Fibroblast of pulmonary artery (primary cell): ENCODE measurements around the gene TIMM10B.

Experiments used
- DNase-seq: peaks from one replicate; pipeline ENCODE4 v3.0.0-alpha.2; 2010; ENCODE audit warnings: low read depth
- H3K4me3 ChIP-seq: replicated peaks from 2 replicates; pipeline ENCODE4 v1.5.1; 2011; ENCODE audit warnings: low read depth, mild to moderate bottlenecking, control low read depth, low read length, moderate library complexity
- TF ChIP-seq, protein P1 (sequence below): IDR thresholded peaks from 2 replicates; pipeline ENCODE4 v1.5.1; 2011; ENCODE audit warnings: mild to moderate bottlenecking, control low read depth, low read length, inconsistent platforms; ENCODE audit errors: missing control alignments

TIMM10B gene

DNA sequence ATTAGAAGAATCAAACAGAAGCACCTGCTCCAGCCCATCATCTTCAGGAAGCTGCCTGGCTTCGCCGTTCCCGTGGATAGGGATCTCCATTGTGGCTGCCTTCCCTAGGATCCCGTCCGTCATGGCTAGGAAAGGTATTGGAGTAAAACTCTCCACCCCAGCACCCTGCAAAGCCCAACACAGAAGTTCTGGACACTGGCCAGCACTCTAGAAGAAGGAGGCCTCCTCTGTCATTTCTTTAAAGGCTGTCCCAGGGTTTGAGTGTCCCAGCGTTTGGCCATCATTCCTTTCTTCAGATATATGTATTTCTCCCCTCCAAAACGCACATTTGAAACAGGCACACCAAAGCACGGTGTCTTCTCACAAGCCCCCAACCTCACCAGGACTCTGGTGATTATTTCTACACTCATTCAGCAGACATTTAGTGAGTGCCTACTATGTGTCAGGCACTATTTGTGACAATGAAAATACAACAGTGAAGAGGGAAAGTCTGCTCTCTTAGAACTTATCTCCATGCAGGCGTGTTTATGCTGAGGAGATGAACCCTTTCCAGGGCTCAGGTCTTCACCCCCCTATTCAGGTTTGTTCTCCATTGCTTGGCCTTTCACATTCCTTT lies 894 bp upstream of the TIMM10B start:
- TF ChIP-seq, protein P1, sequence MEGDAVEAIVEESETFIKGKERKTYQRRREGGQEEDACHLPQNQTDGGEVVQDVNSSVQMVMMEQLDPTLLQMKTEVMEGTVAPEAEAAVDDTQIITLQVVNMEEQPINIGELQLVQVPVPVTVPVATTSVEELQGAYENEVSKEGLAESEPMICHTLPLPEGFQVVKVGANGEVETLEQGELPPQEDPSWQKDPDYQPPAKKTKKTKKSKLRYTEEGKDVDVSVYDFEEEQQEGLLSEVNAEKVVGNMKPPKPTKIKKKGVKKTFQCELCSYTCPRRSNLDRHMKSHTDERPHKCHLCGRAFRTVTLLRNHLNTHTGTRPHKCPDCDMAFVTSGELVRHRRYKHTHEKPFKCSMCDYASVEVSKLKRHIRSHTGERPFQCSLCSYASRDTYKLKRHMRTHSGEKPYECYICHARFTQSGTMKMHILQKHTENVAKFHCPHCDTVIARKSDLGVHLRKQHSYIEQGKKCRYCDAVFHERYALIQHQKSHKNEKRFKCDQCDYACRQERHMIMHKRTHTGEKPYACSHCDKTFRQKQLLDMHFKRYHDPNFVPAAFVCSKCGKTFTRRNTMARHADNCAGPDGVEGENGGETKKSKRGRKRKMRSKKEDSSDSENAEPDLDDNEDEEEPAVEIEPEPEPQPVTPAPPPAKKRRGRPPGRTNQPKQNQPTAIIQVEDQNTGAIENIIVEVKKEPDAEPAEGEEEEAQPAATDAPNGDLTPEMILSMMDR, result no peak
- no peak for DNase-seq
- peak overlapping the region; percentile 81 for H3K4me3 ChIP-seq

DNA sequence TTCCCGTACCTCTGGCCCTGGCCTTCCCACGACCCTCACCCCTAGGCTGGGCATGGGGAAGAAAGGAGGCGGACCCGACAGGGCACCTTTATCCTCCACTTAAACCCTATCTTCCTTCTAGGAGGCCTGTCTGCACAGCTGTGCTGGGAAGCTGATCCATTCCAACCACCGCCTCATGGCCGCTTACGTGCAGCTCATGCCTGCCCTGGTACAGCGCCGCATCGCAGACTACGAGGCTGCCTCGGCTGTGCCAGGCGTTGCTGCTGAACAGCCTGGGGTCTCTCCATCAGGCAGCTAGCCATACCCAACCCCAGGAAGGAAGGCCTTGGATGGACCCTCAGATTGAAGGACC lies 599 bp downstream of the TIMM10B start:
- peak overlapping the region; percentile 81 for H3K4me3 ChIP-seq
- TF ChIP-seq, protein P1, result no peak
- peak; percentile 12 for DNase-seq

DNA sequence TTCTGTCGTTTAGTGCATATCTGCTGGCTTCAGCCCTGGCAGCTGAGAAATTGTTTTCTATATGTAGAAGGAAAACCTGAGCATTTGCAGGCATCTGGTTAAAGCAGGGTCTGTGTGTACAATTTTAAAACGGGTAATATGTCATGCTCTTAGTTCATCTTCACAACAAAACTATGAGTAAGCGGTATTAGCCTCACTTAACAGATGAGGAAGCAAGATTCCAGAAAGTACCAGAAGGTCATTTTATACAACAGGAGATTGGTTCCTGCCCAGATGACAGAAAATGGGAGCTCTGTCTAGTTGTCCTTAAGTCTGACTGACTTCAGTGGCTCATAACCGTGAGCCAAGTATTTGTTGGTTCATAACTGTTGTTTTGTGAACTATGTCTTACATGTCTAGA lies 1.1 kb downstream of the TIMM10B start:
- TF ChIP-seq, protein P1, result no peak
- H3K4me3 ChIP-seq, result peak overlapping the region; percentile 81
- no peak for DNase-seq

DNA sequence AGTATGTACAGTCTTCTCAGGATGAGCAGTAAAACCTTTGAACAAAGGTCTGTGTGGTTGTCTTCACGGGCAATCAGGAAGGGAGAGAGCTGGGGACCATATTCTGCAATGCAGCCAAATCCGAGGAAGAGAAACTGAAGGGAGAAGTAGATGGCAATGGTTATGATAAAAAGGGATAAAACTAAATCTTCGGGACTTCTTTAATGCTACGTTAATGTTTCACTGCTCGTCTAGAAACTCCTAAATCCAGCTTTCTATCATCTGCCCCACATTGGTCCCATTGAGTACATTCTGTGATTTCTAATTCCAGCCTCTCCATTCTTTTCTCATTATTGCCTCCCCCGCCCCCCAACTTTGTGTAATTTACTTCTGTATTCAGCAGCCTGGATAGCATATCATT lies 1.7 kb downstream of the TIMM10B start:
- DNase-seq, result no peak
- no peak overlapping the region for H3K4me3 ChIP-seq
- TF ChIP-seq, protein P1, result no peak

DNA sequence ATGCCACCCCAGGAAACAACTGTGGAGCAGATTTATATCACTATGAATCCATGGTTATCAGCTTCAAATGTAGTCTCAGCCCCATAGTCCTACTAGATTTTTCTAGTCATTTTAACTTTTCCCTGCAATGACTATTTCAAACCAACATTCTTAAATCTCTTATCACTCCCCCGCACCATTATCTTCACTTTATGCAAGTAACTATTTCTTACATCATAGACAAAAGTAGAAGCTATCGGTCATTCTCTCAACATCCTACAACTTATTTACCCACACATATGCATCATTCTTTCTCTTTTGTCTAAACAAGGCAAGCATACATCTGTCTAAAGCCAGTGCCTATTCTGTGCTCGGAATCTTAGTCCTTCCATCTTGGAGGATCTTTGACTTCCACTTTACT lies 4.4 kb downstream of the TIMM10B start:
- TF ChIP-seq, protein P1, result no peak
- peak; percentile 55 for DNase-seq
- H3K4me3 ChIP-seq, result no peak overlapping the region

DNA sequence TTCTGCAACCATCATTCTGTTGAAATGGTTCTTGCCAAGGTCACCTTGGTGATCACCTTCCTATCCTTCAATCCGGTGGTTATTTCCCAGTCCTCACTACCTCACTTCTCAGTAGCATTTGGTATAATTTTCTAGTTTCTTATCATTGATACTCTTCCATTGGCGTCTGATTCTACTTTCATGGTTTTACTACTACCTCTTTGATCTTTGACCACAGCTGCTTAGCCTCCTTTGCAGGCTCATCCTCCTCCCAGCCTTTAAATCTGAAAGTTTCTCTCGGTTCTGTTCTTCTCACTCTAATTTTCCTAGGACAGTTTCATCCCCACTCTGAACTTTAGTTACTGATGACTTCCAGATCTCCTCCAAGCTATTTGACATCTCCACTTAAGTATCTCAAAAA lies 5.0 kb downstream of the TIMM10B start:
- H3K4me3 ChIP-seq, result no peak overlapping the region
- DNase-seq, result no peak
- TF ChIP-seq, protein P1, result no peak

DNA sequence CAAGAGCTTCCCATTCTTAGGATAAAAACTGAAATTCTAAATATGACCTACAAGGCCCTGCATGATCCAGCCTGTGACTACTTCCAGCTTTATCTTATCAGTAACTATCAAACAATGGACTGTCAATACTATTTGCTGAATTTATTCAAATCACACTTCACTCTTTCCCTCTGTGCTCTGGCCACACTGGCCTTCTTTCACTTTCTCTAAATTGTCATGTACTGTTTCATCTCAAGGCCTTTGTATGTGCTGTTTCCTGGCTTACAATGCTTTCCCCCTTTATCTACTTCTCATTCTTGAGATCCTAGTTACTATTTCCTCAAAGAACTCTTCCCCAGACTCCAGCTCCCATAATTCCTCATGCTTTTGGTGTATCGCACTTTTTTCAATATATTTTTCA lies 5.6 kb downstream of the TIMM10B start:
- no peak overlapping the region for H3K4me3 ChIP-seq

More for the DNA sequence above, 5.6 kb downstream of the TIMM10B start:
- TF ChIP-seq, protein P1, result no peak
- no peak for DNase-seq
